GM12878 (cell line): ENCODE measurements around the gene VPS39. TPM values are rescaled to one million over a fixed set of nuclear protein-coding genes. Genes with fewer than 3 reads are reported as not detected.

Source experiments
- ATAC-seq: fragments of 200-7000 bp; cut with Tn5 transposase; 3 replicates; pipeline ENCODE4 v1.9.1; 2020; ENCODE audit warnings: mild to moderate bottlenecking, moderate library complexity
- BruUV-seq: library from RNA; stranded (reverse); fragments of 400-500 nt; replicated peaks from 2 replicates; lab custom pipeline; 2021; lab: Mats Ljungman, UMichigan
- CTCF ChIA-PET: fragments of 300-600 bp; sonication (Branson Sonifier 250); formaldehyde crosslinking; extraction: SDS; loops from one replicate; lab custom pipeline; 2021; ENCODE audit warnings: inconsistent platforms; lab: Yijun Ruan, JAX
- POLR2A ChIA-PET: fragments of 350-600 bp; formaldehyde crosslinking; extraction: SDS; loops from one replicate; lab custom pipeline; 2021; ENCODE audit warnings: inconsistent platforms; lab: Charles Lee
- RAD21 ChIA-PET: fragments of 300-600 bp; sonication (Branson Sonifier 250); formaldehyde crosslinking; loops from one replicate; lab custom pipeline; 2023; ENCODE audit warnings: antibody characterized with exemption; ENCODE audit not compliant: unreplicated experiment; lab: Charles Lee
- SMC1A ChIA-PET: fragments of 300-600 bp; sonication (Branson Sonifier 250); formaldehyde crosslinking; loops from one replicate; lab custom pipeline; 2023; ENCODE audit not compliant: unreplicated experiment, uncharacterized antibody; lab: Charles Lee
- DNase-seq: peaks from one replicate; pipeline ENCODE4 v3.0.0-alpha.2; 2011; ENCODE audit warnings: low read depth, low spot score
- FAIRE-seq: peaks from 3 replicates; lab custom pipeline; 2011; peaks lifted over from hg19 to GRCh38; lab: Jason Lieb, UNC
- H2AFZ ChIP-seq: 2 replicates; pipeline ENCODE4 v1.6.0; 2011; ENCODE audit warnings: low read depth, low read length, control low read depth; ENCODE audit not compliant: control insufficient read depth
- H3K27ac ChIP-seq: 2 replicates; pipeline ENCODE4 v1.5.1; 2011; ENCODE audit warnings: control low read depth; ENCODE audit not compliant: control insufficient read depth, insufficient read depth
- H3K27me3 ChIP-seq, 2 experiments: replicated peaks in 1 of 2; 2 replicates each; pipeline versions ENCODE4 v1.6.0 to v1.6.1; 2011; ENCODE audit warnings: low read length in 1 of 2; ENCODE audit not compliant: control insufficient read depth in 2 of 2, insufficient read depth in 2 of 2
- H3K36me3 ChIP-seq, 2 experiments: 2 replicates each; pipeline ENCODE4 v1.5.1; 2011; ENCODE audit warnings: low read length in 1 of 2; ENCODE audit not compliant: control insufficient read depth in 2 of 2, insufficient read depth in 2 of 2
- H3K4me1 ChIP-seq: 2 replicates; pipeline ENCODE4 v1.6.1; 2011; ENCODE audit warnings: mild to moderate bottlenecking, low read length, moderate library complexity, mixed read lengths; ENCODE audit not compliant: control insufficient read depth, insufficient read depth
- H3K4me2 ChIP-seq: 2 replicates; pipeline ENCODE4 v1.6.0; 2011; ENCODE audit warnings: control low read depth; ENCODE audit not compliant: control insufficient read depth, insufficient read depth
- H3K4me3 ChIP-seq: fragments of 200-600 bp; sonication (generic); 2 replicates; pipeline ENCODE4 v1.5.1; 2016
- H3K79me2 ChIP-seq: 2 replicates; pipeline ENCODE4 v1.6.0; 2011; ENCODE audit warnings: low read length; ENCODE audit not compliant: control insufficient read depth, insufficient read depth
- H3K9ac ChIP-seq: 2 replicates; pipeline ENCODE4 v1.8.0; 2011; ENCODE audit warnings: low read length, control low read depth, mixed read lengths; ENCODE audit not compliant: control insufficient read depth, insufficient read depth
- H3K9me3 ChIP-seq: replicated peaks from 3 replicates; pipeline ENCODE4 v1.5.1; 2011; ENCODE audit warnings: mild to moderate bottlenecking, low read length; ENCODE audit not compliant: control insufficient read depth, insufficient read depth
- H4K20me1 ChIP-seq: 2 replicates; pipeline ENCODE4 v1.6.0; 2011; ENCODE audit not compliant: control insufficient read depth, insufficient read depth
- CBFB ChIP-seq: IDR thresholded peaks from 2 replicates; pipeline ENCODE4 v1.6.1; 2016; ENCODE audit warnings: antibody characterized with exemption, low read depth
- GABPA ChIP-seq: IDR thresholded peaks from 2 replicates; pipeline ENCODE4 v1.6.1; 2014; ENCODE audit warnings: antibody characterized with exemption, low read depth, mild to moderate bottlenecking, inconsistent platforms
- MEF2B ChIP-seq: fragments of 450-650 bp; IDR thresholded peaks from 2 replicates; pipeline ENCODE4 v1.6.1; 2018; ENCODE audit warnings: mild to moderate bottlenecking, moderate library complexity; ENCODE audit not compliant: partially characterized antibody, poor library complexity, severe bottlenecking
- NFIC ChIP-seq: IDR thresholded peaks from 2 replicates; pipeline ENCODE4 v1.6.1; 2012; ENCODE audit warnings: low read depth, mild to moderate bottlenecking, inconsistent platforms, low read length, moderate library complexity
- NFXL1 ChIP-seq: fragments of 450-650 bp; IDR thresholded peaks from 2 replicates; pipeline ENCODE4 v1.6.1; 2017; ENCODE audit warnings: antibody characterized with exemption, mild to moderate bottlenecking, borderline replicate concordance
- SP1 ChIP-seq: IDR thresholded peaks from one replicate; pipeline ENCODE4 v1.6.1; 2011; ENCODE audit warnings: low read depth, low read length
- SREBF2 ChIP-seq: IDR thresholded peaks from 2 replicates; pipeline ENCODE4 v1.6.1; 2012; ENCODE audit warnings: mild to moderate bottlenecking, low read length
- STAT1 ChIP-seq: fragments of 450-650 bp; conservative IDR thresholded peaks from 2 replicates; pipeline ENCODE4 v1.6.1; 2014; ENCODE audit warnings: antibody characterized with exemption, mild to moderate bottlenecking
- ZNF24 ChIP-seq: fragments of 450-650 bp; IDR thresholded peaks from 2 replicates; pipeline ENCODE4 v1.6.1; 2017; ENCODE audit warnings: antibody characterized with exemption, mild to moderate bottlenecking
- ZNF622 ChIP-seq: fragments of 450-650 bp; IDR thresholded peaks from 2 replicates; pipeline ENCODE4 v1.6.1; 2017; ENCODE audit warnings: mild to moderate bottlenecking, inconsistent platforms
- WGBS: methylation state at CpG from one replicate; pipeline ENCODE4 v1.1.6; 2016; ENCODE audit warnings: low lambda C conversion rate; ENCODE audit not compliant: insufficient replicate concordance, insufficient coverage; ENCODE audit errors: missing lambda C conversion rate; 5-methylcytosine and 5-hydroxymethylcytosine counted together
- in situ Hi-C: fragments of 300-500 bp; cut with MboI; formaldehyde crosslinking; loops from 9 replicates; pipeline ENCODE4 v1.14.3; 2018; ENCODE audit warnings: mixed read lengths
- intact Hi-C: fragments of 100-400 bp; cut with micrococcal nuclease; formaldehyde crosslinking; loops from one replicate; pipeline ENCODE4 v1.14.2; 2022; ENCODE audit not compliant: unreplicated experiment
- polyA plus RNA-seq, 11 experiments: library from polyadenylated mRNA; depleted of rRNA in 4 of 11; unstranded in 6 of 11; stranded (reverse) in 5 of 11; fragments of >200 nt; fragmentation: Nextera tagmentation in 4 of 11; fragmentation: Illumina TruSeq in 1 of 11; extraction: Ambion mirVana in 4 of 11; extraction: Trizol in 1 of 11; gene quantifications; 1 replicate in 1 of 11; 2 replicates in 10 of 11; pipeline versions ENCODE4 v1.2.1 to v1.2.3, GENCODE V29; 2011 to 2016; ENCODE audit warnings: inconsistent platforms in 2 of 11, missing spikeins in 2 of 11, low read depth in 1 of 11
- total RNA-seq, 4 experiments: library from RNA; depleted of rRNA in 3 of 4; stranded (reverse); fragments of >200 nt in 3 of 4; fragmentation: Illumina TruSeq in 1 of 4; extraction: Trizol in 1 of 4; gene quantifications; 2 replicates each; pipeline versions ENCODE4 v1.2.1 to v1.2.3, GENCODE V29; 2013 to 2021
- TF ChIP-seq, protein P1 (sequence below): fragments of 450-650 bp; IDR thresholded peaks from 2 replicates; pipeline ENCODE4 v1.6.1; 2014; ENCODE audit warnings: mild to moderate bottlenecking
- TF ChIP-seq, protein P2 (sequence below): IDR thresholded peaks from 2 replicates; pipeline ENCODE4 v1.6.1; 2011; ENCODE audit warnings: borderline replicate concordance, low read depth, mild to moderate bottlenecking, moderate library complexity, low read length; ENCODE audit not compliant: insufficient read depth, poor library complexity, severe bottlenecking
- TF ChIP-seq, protein P3 (sequence below): IDR thresholded peaks from 2 replicates; pipeline ENCODE4 v1.6.1; 2011; ENCODE audit warnings: mild to moderate bottlenecking, low read depth, low read length, moderate library complexity; ENCODE audit not compliant: insufficient replicate concordance

VPS39 gene
- total and polyA plus RNA-seq, 10 of the 15 experiments (the other 5 are each of a cell fraction or from before 2014, with no cell fraction given): 4.9 to 50.0 (median 36.2) TPM

DNA sequence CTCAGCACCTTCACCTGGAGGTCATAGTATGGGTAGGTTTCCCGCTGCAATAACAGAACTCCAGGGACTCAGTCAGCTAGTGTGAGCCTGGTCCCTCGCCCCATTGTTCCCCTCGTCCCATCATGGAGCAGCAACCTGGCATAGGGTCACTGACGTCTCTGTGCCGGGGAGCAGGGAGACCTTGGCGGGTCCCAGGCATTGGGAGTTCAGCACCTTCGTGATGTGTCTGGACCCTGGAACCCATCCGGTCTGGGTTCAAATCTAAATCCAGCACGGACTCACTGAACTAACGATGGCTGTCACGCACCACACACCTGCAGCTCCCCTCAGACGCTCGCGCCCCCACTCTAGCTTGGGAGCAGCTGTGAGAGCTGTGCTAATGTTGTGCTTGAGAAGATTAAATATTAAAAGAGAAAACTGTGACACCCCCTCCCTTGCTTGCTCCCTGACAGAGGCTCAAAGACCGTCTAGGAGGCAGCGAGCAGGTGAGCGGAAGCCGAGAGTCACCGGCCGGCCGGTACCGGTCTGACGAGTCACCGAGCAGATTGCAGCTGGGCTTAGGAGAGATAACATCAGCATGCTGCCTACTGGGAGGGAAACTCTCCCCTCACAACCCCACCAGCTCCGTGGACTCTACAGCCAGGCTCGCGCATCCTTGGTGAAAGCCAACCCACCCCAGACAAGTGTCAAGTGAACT, 52.4 kb downstream of the VPS39 start:
- Histone ChIP-seq H3K27me3 (no peaks in the 10 kb centered on the region), H2AFZ (no peak overlapping the region), H3K36me3 (peaks cover 4 to 6% of the 10 kb centered on the region in 2 experiments; a peak in 3 of 4 replicates), H3K4me3 (no peak overlapping the region), H3K4me2 (no peak overlapping the region), H3K9ac (no peak overlapping the region), H3K27ac (no peak overlapping the region), H3K79me2 (no peaks in the 10 kb centered on the region), H3K9me3 (no peaks in the 10 kb centered on the region), H4K20me1 (no peaks in the 10 kb centered on the region), H3K4me1 (no peaks in the 10 kb centered on the region)
- FAIRE-seq: no peak
- ChIA-PET POLR2A (no interaction called here), RAD21 (no interaction called here), SMC1A (no interaction called here), CTCF (interaction anchor here (0.5 kb wide), 1 partner anchor 1506 kb away, joined by 4 read pairs; no protein-coding TSS in a partner anchor)
- intact Hi-C loops: no loop called here
- TF ChIP-seq NFXL1 (no peak), SREBF2 (no peak), MEF2B (no peak), ZNF622 (no peak)
- no peak for DNase-seq
- in situ Hi-C loops: no loop called here
- no TSS peak for BruUV-seq
- no peak for ATAC-seq
- WGBS: 82% methylated on average over 26 of the region's 27 CpGs

DNA sequence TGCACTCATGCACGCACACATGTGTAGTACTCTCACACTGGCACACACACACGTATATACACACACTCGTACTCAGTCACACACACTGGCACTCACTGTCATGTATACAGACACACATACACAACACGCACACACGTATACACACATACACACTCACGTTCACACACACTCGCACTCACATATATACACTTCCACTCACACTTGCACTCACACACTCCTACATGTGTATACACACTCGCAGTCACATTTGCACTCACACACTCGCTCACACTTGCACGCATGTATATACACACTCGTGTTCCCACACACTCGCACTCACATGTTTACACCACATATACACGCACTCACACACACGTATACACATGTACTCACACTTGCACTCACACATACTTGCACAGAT, 53.1 kb downstream of the VPS39 start:
- ChIA-PET RAD21 (no interaction called here), SMC1A (no interaction called here), POLR2A (no interaction called here), CTCF (no interaction called here)
- no TSS peak for BruUV-seq
- intact Hi-C loops: no loop called here
- H3K4me1 ChIP-seq: no peaks in the 10 kb centered on the region
- H3K4me2 ChIP-seq: no peak overlapping the region
- H3K4me3 ChIP-seq: no peak overlapping the region
- ATAC-seq (no peak), DNase-seq (no peak), FAIRE-seq (no peak)
- H3K9ac ChIP-seq: no peak overlapping the region
- peaks cover 0 to 4% of the 10 kb centered on the region in 2 experiments; a peak in 3 of 4 replicates for H3K36me3 ChIP-seq
- no peaks in the 10 kb centered on the region for H3K27me3 ChIP-seq
- no peaks in the 10 kb centered on the region for H3K79me2 ChIP-seq
- no peak overlapping the region for H3K27ac ChIP-seq
- in situ Hi-C loops: no loop called here
- H2AFZ ChIP-seq: no peak overlapping the region
- H4K20me1 ChIP-seq: no peaks in the 10 kb centered on the region
- WGBS: 71% methylated on average over 14 of the region's 14 CpGs
- no peaks in the 10 kb centered on the region for H3K9me3 ChIP-seq
- no peak for TF ChIP-seq CBFB
- TF ChIP-seq, protein P1, sequence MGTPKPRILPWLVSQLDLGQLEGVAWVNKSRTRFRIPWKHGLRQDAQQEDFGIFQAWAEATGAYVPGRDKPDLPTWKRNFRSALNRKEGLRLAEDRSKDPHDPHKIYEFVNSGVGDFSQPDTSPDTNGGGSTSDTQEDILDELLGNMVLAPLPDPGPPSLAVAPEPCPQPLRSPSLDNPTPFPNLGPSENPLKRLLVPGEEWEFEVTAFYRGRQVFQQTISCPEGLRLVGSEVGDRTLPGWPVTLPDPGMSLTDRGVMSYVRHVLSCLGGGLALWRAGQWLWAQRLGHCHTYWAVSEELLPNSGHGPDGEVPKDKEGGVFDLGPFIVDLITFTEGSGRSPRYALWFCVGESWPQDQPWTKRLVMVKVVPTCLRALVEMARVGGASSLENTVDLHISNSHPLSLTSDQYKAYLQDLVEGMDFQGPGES: no peak
- TF ChIP-seq, protein P2, sequence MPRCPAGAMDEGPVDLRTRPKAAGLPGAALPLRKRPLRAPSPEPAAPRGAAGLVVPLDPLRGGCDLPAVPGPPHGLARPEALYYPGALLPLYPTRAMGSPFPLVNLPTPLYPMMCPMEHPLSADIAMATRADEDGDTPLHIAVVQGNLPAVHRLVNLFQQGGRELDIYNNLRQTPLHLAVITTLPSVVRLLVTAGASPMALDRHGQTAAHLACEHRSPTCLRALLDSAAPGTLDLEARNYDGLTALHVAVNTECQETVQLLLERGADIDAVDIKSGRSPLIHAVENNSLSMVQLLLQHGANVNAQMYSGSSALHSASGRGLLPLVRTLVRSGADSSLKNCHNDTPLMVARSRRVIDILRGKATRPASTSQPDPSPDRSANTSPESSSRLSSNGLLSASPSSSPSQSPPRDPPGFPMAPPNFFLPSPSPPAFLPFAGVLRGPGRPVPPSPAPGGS: peak; percentile 89
- TF ChIP-seq, protein P3, sequence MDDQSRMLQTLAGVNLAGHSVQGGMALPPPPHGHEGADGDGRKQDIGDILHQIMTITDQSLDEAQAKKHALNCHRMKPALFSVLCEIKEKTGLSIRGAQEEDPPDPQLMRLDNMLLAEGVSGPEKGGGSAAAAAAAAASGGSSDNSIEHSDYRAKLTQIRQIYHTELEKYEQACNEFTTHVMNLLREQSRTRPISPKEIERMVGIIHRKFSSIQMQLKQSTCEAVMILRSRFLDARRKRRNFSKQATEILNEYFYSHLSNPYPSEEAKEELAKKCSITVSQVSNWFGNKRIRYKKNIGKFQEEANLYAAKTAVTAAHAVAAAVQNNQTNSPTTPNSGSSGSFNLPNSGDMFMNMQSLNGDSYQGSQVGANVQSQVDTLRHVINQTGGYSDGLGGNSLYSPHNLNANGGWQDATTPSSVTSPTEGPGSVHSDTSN: peak; percentile 38
- no peak for TF ChIP-seq ZNF24
- TF ChIP-seq STAT1: no peak
- 0 out of 2 replicates have a peak, but pooled peaks have one; percentile 29 for TF ChIP-seq NFIC
- no peak for TF ChIP-seq SP1
- no peak for TF ChIP-seq GABPA
